Natural killer cell (primary cell): Measurements from ENCODE around the gene RAB9A. TPM values are rescaled to one million over a fixed set of nuclear protein-coding genes. Genes with fewer than 3 reads are reported as not detected.
A peak's percentile ranks its signal among the peaks of the same experiment; 100 is the strongest.

Source experiments
- ATAC-seq, 3 donors: fragments of 150-1000 bp in 2 of 3; fragments of 200-7000 bp in 1 of 3; cut with Tn5 transposase; 1 replicate in 1 of 3; 2 replicates in 2 of 3; pipeline ENCODE4 v1.10.0; 2021; ENCODE audit warnings: mild to moderate bottlenecking in 2 of 3, moderate library complexity in 2 of 3
- DNase-seq, 2 donors: peaks; one replicate each; pipeline versions ENCODE4 v3.0.0 to v3.0.0-alpha.2; 2013 to 2021; ENCODE audit warnings: mixed read lengths in 1 of 2
- H3K27ac ChIP-seq: one replicate; pipeline ENCODE4 v1.5.1; 2013; ENCODE audit warnings: mild to moderate bottlenecking, low read length
- H3K27me3 ChIP-seq: one replicate; pipeline ENCODE4 v1.6.1; 2013; ENCODE audit warnings: low read length; ENCODE audit not compliant: control insufficient read depth, insufficient read depth
- H3K36me3 ChIP-seq: one replicate; pipeline ENCODE4 v1.6.1; 2013; ENCODE audit warnings: low read length; ENCODE audit not compliant: control insufficient read depth, insufficient read depth
- H3K4me1 ChIP-seq: one replicate; pipeline ENCODE4 v1.6.1; 2013; ENCODE audit warnings: low read length; ENCODE audit not compliant: control insufficient read depth, insufficient read depth
- H3K4me3 ChIP-seq: one replicate; pipeline ENCODE4 v1.5.1; 2013; ENCODE audit warnings: low read length
- H3K9me3 ChIP-seq: one replicate; pipeline ENCODE4 v1.6.1; 2013; ENCODE audit warnings: low read length; ENCODE audit not compliant: control insufficient read depth, insufficient read depth
- H3K27ac Mint-ChIP-seq, 2 donors: one replicate each; pipeline ENCODE4 v1.8.0; 2022; ENCODE audit warnings: mild to moderate bottlenecking in 2 of 2, mixed read lengths in 2 of 2, moderate library complexity in 1 of 2
- H3K27me3 Mint-ChIP-seq, 2 donors: one replicate each; pipeline ENCODE4 v1.8.0; 2022; ENCODE audit warnings: low read depth in 2 of 2, mixed read lengths in 2 of 2
- H3K36me3 Mint-ChIP-seq: one replicate; pipeline ENCODE4 v1.8.0; 2022; ENCODE audit warnings: mixed read lengths
- H3K4me1 Mint-ChIP-seq, 2 donors: one replicate each; pipeline ENCODE4 v1.8.0; 2022; ENCODE audit warnings: mixed read lengths in 2 of 2
- H3K4me3 Mint-ChIP-seq: one replicate; pipeline ENCODE4 v1.8.0; 2022; ENCODE audit warnings: mild to moderate bottlenecking, moderate library complexity, mixed read lengths
- H3K9me3 Mint-ChIP-seq, 2 donors: one replicate each; pipeline ENCODE4 v1.8.0; 2022; ENCODE audit warnings: mixed read lengths in 2 of 2
- CTCF ChIP-seq: fragments of 200-600 bp; IDR thresholded peaks from one replicate; pipeline ENCODE4 v1.8.0; 2022; ENCODE audit warnings: antibody characterized with exemption
- WGBS: methylation state at CpG from one replicate; pipeline ENCODE4 v1.1.7; 2013; ENCODE audit warnings: missing lambda C conversion rate; ENCODE audit not compliant: insufficient coverage; 5-methylcytosine and 5-hydroxymethylcytosine counted together
- intact Hi-C: fragments of 100-400 bp; cut with micrococcal nuclease; formaldehyde crosslinking; loops from one replicate; pipeline ENCODE4 v1.14.2; 2022
- total RNA-seq, 4 donors: library from RNA; stranded (reverse); fragments of 120-200 nt in 1 of 4; gene quantifications; one replicate each; pipeline versions ENCODE4 v1.2.3 to v1.2.4, GENCODE V29; 2013 to 2022

Gene RAB9A
- total RNA-seq, 3 donors from 2014 or later (not counting 1 experiment from before 2014, with no cell fraction given), result 27.0 to 36.9 (median 32.9) TPM

GRCh38 chrX:13697455-13697854 lies 8.5 kb downstream of the RAB9A start:
- Histone ChIP-seq H3K9me3 (no peaks in the 10 kb centered on the region), H3K27me3 (no peaks in the 10 kb centered on the region), H3K4me3 (no peak overlapping the region), H3K36me3 (no peaks in the 10 kb centered on the region), H3K27ac (peak overlapping the region; percentile 67), H3K4me1 (peaks cover 66% of the 10 kb centered on the region)
- Mint-ChIP-seq H3K27ac (peak overlapping the region; percentile 71 to 88), H3K9me3 (no peaks in the 10 kb centered on the region), H3K27me3 (no peaks in the 10 kb centered on the region), H3K36me3 (no peaks in the 10 kb centered on the region), H3K4me1 (peaks cover 70 to 71% of the 10 kb centered on the region in 2 donors), H3K4me3 (peak overlapping the region; percentile 71)
- no CpG with 5 or more reads among the region's 2 CpGs for WGBS
- ATAC-seq (peak; percentile 50 to 86 (median 80)), DNase-seq (peak in 1 of 2 donors; percentile 41)
- TF ChIP-seq CTCF, result no peak
- intact Hi-C loops, result loop anchor here (2.0 to 10.0 kb wide), 3 partner anchors 19 to 743 kb away; no protein-coding TSS in a partner anchor

DNA sequence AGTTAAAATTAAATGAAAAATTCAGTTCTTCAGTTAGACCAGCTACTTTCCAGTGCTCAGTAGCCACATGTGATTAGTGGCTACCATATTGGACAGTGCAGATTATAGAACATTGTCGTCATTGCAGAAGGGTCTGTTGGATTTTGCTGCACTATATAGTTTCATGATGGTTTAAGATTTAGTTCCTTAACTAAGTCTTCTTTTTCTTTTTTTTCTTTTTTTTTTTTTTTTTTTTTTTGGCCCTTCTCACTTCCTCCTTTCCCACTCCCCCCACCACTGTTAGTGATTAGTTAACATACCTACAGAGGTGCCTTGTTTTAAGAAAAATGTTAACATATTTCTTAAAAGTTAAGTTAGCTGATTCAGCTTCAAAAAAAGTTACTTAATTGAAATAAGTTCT lies 9.0 kb downstream of the RAB9A start:
- H3K4me1 ChIP-seq, result peaks cover 63% of the 10 kb centered on the region
- peak overlapping the region; percentile 71 to 88 for H3K27ac Mint-ChIP-seq
- peaks cover 70% of the 10 kb centered on the region in 2 donors for H3K4me1 Mint-ChIP-seq
- no peaks in the 10 kb centered on the region for H3K36me3 ChIP-seq
- H3K9me3 ChIP-seq, result no peaks in the 10 kb centered on the region
- H3K4me3 ChIP-seq, result no peak overlapping the region
- H3K27me3 ChIP-seq, result no peaks in the 10 kb centered on the region
- no peaks in the 10 kb centered on the region for H3K9me3 Mint-ChIP-seq
- no peak for TF ChIP-seq CTCF
- intact Hi-C loops, result loop anchor here (2.0 to 10.0 kb wide), 3 partner anchors 19 to 743 kb away; no protein-coding TSS in a partner anchor
- H3K36me3 Mint-ChIP-seq, result no peaks in the 10 kb centered on the region
- WGBS, result no CpG with 5 or more reads among the region's 1 CpG
- H3K27me3 Mint-ChIP-seq, result no peaks in the 10 kb centered on the region
- peak overlapping the region; percentile 67 for H3K27ac ChIP-seq
- DNase-seq (no peak), ATAC-seq (no peak)
- peak overlapping the region; percentile 18 for H3K4me3 Mint-ChIP-seq

DNA sequence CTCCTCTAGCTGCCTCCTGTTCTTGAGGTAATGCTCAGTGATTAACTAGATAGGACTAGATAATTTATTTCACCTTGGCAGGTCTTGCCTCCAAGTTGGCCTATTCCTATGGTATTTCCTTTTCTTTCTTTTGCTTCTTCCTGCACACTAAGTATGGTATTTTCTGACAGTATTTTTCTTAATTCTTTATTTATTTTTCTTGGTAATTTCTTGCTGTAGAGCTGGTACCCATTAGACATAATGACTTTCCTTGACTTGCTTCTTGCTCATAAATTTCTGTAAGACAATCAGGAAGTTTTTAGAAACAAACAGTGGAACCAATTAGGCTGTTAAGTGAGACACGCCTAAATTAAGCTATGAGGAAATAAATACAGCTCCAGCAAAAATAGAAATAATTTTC lies 9.5 kb downstream of the RAB9A start:
- no CpG with 5 or more reads among the region's 1 CpG for WGBS
- Mint-ChIP-seq H3K36me3 (no peaks in the 10 kb centered on the region), H3K9me3 (no peaks in the 10 kb centered on the region), H3K27ac (peak overlapping the region; percentile 71 to 88), H3K4me1 (peaks cover 68 to 70% of the 10 kb centered on the region in 2 donors), H3K4me3 (peak overlapping the region; percentile 42), H3K27me3 (no peaks in the 10 kb centered on the region)
- H3K9me3 ChIP-seq, result no peaks in the 10 kb centered on the region
- H3K27me3 ChIP-seq, result no peaks in the 10 kb centered on the region
- no peak for ATAC-seq
- peak overlapping the region; percentile 67 for H3K27ac ChIP-seq
- no peak for DNase-seq
- no peak for TF ChIP-seq CTCF
- intact Hi-C loops, result loop anchor here (10.0 kb wide), 2 partner anchors 614 to 744 kb away; no protein-coding TSS in a partner anchor
- H3K4me3 ChIP-seq, result no peak overlapping the region
- no peaks in the 10 kb centered on the region for H3K36me3 ChIP-seq
- peaks cover 58% of the 10 kb centered on the region for H3K4me1 ChIP-seq
